ENCODE data around the gene PAX5. TPM values are rescaled to one million over a fixed set of nuclear protein-coding genes. Genes with fewer than 3 reads are reported as not detected.

The PAX5 gene
- total RNA-seq, 1 donor from 2014 or later: 0.18 TPM

DNA sequence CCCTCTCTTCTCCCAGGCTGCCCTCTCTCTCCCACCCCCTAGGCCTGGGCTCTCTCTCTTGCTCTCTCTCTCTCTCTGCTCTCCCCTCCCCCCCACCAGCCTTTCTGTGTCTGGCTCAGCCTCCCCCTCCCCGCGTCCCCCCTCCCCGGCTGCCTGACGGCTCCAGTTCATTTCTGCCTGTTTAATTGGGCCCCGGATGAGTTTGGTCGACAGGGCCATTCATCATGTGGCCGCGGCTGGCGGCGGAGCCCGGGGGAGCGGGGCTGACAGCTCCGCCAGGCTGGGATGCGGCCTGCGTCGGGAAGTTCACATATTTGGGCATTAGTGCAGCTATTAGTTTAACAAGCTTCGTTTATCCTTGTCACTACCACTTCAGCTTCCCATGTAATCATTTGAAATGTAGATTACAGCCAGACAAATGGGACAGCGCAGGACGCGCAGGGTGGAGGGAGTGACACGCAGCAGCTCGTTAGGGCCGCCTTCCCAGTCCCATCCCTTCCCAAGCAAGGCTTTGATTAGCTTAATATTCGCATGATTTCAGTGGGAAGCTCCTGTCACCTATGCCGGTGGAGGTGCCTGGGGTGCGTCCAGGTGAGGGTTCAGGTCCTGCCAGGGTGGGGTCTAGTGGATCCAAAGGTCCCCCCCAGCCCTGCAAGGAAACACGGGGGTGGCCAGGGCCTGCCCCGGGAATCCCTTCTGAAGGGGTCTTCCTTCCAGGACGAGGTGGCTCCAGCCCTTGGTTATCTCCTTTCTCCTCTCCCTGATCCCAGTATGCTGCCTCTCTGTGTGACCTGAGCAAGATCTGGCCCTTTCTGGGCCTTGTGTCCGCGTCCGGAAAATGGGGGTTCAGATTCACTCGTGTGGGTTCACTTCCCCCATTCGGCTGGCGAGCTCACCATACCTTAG, 214.8 kb downstream of the PAX5 start:
- intact Hi-C loops (cut with DNase I): no loop called here
- ATAC-seq (no peak), DNase-seq (no peak)
- Histone ChIP-seq H3K27ac (no peak overlapping the region), H3K4me3 (peak overlapping the region; percentile 25), H3K9me3 (no peaks in the 10 kb centered on the region), H3K4me1 (no peaks in the 10 kb centered on the region), H3K36me3 (no peaks in the 10 kb centered on the region), H3K27me3 (ENCODE audit: low read depth) (peaks cover 41% of the 10 kb centered on the region)
- TF ChIP-seq, protein P1, sequence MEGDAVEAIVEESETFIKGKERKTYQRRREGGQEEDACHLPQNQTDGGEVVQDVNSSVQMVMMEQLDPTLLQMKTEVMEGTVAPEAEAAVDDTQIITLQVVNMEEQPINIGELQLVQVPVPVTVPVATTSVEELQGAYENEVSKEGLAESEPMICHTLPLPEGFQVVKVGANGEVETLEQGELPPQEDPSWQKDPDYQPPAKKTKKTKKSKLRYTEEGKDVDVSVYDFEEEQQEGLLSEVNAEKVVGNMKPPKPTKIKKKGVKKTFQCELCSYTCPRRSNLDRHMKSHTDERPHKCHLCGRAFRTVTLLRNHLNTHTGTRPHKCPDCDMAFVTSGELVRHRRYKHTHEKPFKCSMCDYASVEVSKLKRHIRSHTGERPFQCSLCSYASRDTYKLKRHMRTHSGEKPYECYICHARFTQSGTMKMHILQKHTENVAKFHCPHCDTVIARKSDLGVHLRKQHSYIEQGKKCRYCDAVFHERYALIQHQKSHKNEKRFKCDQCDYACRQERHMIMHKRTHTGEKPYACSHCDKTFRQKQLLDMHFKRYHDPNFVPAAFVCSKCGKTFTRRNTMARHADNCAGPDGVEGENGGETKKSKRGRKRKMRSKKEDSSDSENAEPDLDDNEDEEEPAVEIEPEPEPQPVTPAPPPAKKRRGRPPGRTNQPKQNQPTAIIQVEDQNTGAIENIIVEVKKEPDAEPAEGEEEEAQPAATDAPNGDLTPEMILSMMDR (IDR thresholded peaks at IDR 0.05): no peak

DNA sequence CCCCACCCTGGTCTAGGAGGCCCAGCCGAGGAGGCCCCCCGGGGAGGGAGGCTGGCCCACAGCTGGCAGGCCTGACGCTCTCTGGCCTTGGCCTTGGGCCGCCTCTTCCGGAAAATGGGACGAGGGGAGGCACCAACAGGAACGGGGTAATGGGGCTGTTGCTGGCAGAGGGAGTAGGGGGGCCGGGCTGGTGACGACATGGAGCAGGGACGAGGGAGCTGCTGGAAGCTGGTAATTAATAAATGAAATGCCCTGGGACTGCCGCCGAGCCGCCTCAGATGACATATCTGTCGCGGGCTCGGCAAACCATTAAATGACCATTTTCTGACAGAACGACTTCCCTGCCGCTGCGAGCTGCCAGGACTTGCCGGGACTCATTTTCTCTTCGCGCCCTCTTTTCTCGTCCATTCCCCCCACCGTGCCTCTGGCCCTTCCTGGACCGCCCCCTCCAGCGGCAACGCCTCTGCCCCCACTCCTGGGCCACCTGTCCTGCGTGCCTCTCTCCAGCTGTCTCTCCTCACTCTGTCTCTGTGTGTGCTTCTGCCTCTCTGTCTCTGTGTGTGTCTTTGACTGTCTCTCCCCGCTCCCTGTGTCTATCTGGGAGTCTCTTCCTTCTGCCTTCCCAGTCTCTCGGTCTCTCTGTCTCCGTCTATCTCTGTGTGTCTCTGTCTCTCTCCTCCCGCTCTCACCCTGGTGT, 215.7 kb downstream of the PAX5 start:
- intact Hi-C loops (cut with DNase I): no loop called here
- Histone ChIP-seq H3K9me3 (no peaks in the 10 kb centered on the region), H3K27me3 (ENCODE audit: low read depth) (peaks cover 41% of the 10 kb centered on the region), H3K27ac (no peak overlapping the region), H3K4me1 (no peaks in the 10 kb centered on the region), H3K4me3 (peak overlapping the region; percentile 25), H3K36me3 (no peaks in the 10 kb centered on the region)
- TF ChIP-seq, protein P1 (IDR thresholded peaks at IDR 0.05): no peak
- ATAC-seq: peak in 1 of 2 donors; percentile 30
- no peak for DNase-seq

DNA sequence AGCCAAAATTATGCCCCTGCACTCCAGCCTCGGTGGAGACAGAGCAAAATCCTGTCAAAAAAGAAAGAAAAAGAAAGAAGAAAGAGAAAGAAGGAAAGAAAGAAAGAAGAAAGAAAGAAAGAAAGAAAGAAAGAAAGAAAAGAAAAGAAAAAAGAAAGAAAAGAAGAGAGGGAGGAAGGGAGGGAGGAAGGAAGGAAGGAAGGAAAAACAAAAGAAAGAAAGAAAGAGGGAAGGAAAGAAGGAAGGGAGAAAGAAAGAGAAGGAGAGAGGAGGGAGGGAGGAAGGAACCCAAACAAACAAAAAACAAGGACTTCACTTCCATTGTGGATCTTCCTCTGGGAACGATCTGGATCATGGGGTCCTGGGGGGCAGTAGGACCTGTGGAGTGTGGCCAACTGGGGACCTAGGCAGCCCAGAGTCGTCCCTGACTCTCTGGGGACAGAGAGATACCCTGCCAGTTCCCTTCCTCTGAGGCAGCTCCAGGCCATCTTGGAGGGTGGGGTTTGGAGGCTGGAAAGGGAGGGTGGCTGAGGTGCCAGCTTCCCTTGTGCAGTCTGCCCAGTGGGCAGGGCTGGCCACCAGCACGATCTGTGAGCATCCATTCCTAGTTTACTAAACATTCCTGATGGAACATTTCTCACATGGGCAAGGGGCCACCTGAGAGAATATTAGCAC, 216.8 kb downstream of the PAX5 start:
- intact Hi-C loops (cut with DNase I): no loop called here
- no peaks in the 10 kb centered on the region for H3K4me1 ChIP-seq
- ATAC-seq (no peak), DNase-seq (no peak)
- TF ChIP-seq, protein P1 (IDR thresholded peaks at IDR 0.05): no peak
- no peak overlapping the region for H3K4me3 ChIP-seq
- no peak overlapping the region for H3K27ac ChIP-seq
- no peaks in the 10 kb centered on the region for H3K36me3 ChIP-seq
- H3K27me3 ChIP-seq (ENCODE audit: low read depth): peaks cover 41% of the 10 kb centered on the region
- no peaks in the 10 kb centered on the region for H3K9me3 ChIP-seq

DNA sequence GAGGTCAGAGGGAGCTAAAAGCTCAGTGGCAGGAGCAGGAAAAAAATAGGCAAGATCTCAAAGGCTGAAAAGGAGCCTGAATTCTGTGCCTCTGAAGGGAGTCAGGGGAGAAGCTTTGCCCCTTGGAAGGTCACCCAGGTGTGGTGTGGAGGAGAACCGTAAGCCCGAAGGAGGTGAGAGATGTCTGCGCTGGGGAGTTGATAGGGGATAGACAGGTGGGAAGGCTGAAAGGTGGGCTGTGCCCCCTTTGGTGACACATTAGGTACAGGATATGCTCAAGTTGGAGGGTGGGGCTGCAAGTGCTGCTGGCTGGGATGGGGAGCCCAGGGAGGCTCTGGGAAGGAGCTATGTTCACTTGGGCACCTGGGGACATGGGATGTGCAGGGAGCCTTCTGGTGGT, 217.7 kb downstream of the PAX5 start:
- no peak overlapping the region for H3K27ac ChIP-seq
- no peaks in the 10 kb centered on the region for H3K9me3 ChIP-seq
- DNase-seq (no peak), ATAC-seq (no peak)
- H3K36me3 ChIP-seq: no peaks in the 10 kb centered on the region
- no peak overlapping the region for H3K4me3 ChIP-seq
- intact Hi-C loops (cut with DNase I): no loop called here
- H3K27me3 ChIP-seq (ENCODE audit: low read depth): peaks cover 41% of the 10 kb centered on the region
- TF ChIP-seq, protein P1 (IDR thresholded peaks at IDR 0.05): no peak
- no peaks in the 10 kb centered on the region for H3K4me1 ChIP-seq

DNA sequence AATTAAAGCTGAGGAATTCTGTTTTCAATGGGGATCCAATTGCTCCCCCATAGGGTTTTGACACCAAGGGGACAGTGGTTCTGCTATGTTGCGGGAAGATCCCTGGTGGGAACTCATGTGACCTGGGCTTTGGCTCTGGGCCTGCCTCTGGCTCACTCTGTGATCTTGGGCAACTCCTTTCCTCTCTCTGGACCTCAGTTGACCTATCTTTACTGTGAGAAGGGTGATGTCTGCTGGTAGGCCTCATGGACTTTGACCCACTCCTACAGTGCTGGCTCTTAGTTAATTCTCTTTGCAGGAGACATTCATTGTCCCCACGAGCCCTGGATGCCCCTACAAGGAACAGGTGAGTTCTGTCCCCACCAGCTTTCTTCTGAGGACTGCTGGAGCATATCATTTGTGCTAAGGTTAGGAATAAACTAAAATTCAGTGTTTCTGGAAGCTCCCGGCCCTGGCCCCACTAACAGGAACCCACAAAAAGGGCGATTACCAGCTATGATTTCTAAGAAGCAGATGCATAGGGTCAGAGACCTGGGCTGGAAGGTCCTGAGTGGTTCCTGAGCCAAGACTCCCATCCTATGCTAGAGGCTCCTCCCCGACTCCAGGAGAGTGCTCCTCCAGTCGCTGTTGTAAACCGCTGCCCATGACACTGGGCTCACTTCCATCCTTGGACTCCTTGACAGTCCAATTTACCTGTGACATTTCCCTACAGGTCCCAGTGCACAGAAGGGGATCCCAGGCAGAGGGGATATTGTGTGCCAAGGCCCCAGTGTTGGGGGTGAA, 218.3 kb downstream of the PAX5 start:
- H3K27ac ChIP-seq: no peak overlapping the region
- no peaks in the 10 kb centered on the region for H3K4me1 ChIP-seq
- TF ChIP-seq, protein P1 (IDR thresholded peaks at IDR 0.05): no peak
- DNase-seq: no peak
- no peaks in the 10 kb centered on the region for H3K36me3 ChIP-seq
- no peak for ATAC-seq
- peaks cover 41% of the 10 kb centered on the region for H3K27me3 ChIP-seq (ENCODE audit: low read depth)
- no peaks in the 10 kb centered on the region for H3K9me3 ChIP-seq
- H3K4me3 ChIP-seq: no peak overlapping the region
- intact Hi-C loops (cut with DNase I): no loop called here

Data from lower lobe of right lung (tissue), 2 donors.